SU-DHL-6 (cell line): ENCODE results near the gene GZMM.

Experiments
- H2AFZ ChIP-seq: fragments of 200-600 bp; sonication (generic); 2 replicates; pipeline ENCODE4 v1.6.1; 2014; ENCODE audit warnings: low read depth, mild to moderate bottlenecking, moderate library complexity, mixed read lengths, antibody characterized with exemption, low read length; ENCODE audit not compliant: severe bottlenecking
- H3F3A ChIP-seq: fragments of 200-600 bp; shearing (Covaris generic); 2 replicates; pipeline ENCODE4 v1.6.0; 2016; ENCODE audit warnings: antibody characterized with exemption, mild to moderate bottlenecking; ENCODE audit not compliant: insufficient read depth
- H3K27ac ChIP-seq: fragments of 200-600 bp; sonication (generic); 2 replicates; pipeline ENCODE4 v1.5.1; 2016; ENCODE audit warnings: low read depth, mild to moderate bottlenecking, low read length, moderate library complexity, mixed read lengths
- H3K27me3 ChIP-seq: fragments of 200-600 bp; sonication (generic), shearing (Covaris generic); 2 replicates; pipeline ENCODE4 v1.6.0; 2014; ENCODE audit warnings: mild to moderate bottlenecking, low read length
- H3K36me3 ChIP-seq: fragments of 200-600 bp; sonication (generic); 2 replicates; pipeline ENCODE4 v1.6.1; 2014; ENCODE audit warnings: mild to moderate bottlenecking, low read length, mixed read lengths
- H3K4me2 ChIP-seq: fragments of 300-600, 200-600 bp; shearing (Covaris generic), sonication (generic); 2 replicates; pipeline ENCODE4 v1.6.0; 2014; ENCODE audit warnings: low read length, low read depth, mild to moderate bottlenecking; ENCODE audit not compliant: poor library complexity, severe bottlenecking
- H3K4me3 ChIP-seq: fragments of 200-600 bp; sonication (generic); 2 replicates; pipeline ENCODE4 v1.5.1; 2014; ENCODE audit warnings: antibody characterized with exemption, low read length, mild to moderate bottlenecking, mixed read lengths; ENCODE audit not compliant: insufficient read depth, poor library complexity, severe bottlenecking
- H3K79me2 ChIP-seq: fragments of 200-600 bp; sonication (generic); 2 replicates; pipeline ENCODE4 v1.6.1; 2014; ENCODE audit warnings: mild to moderate bottlenecking, low read length, moderate library complexity; ENCODE audit not compliant: insufficient read depth
- H3K9ac ChIP-seq: fragments of 200-600 bp; sonication (generic); 2 replicates; pipeline ENCODE4 v1.7.0; 2014; ENCODE audit warnings: mild to moderate bottlenecking, low read length
- H3K9me2 ChIP-seq: fragments of 200-600 bp; sonication (generic); replicated peaks from 2 replicates; pipeline ENCODE4 v1.6.1; 2014; ENCODE audit warnings: low read length; ENCODE audit not compliant: insufficient read depth
- H3K9me3 ChIP-seq: fragments of 200-600 bp; sonication (generic); 2 replicates; pipeline ENCODE4 v1.6.1; 2014; ENCODE audit warnings: low read length, mixed read lengths; ENCODE audit not compliant: insufficient read depth
- H4K20me1 ChIP-seq: fragments of 200-600 bp; sonication (generic); 2 replicates; pipeline ENCODE4 v1.6.1; 2014; ENCODE audit warnings: low read depth, mild to moderate bottlenecking, antibody characterized with exemption, low read length, moderate library complexity, mixed read lengths
- EZH2phosphoT487 ChIP-seq: fragments of 200-600 bp; sonication (generic), shearing (Covaris generic); conservative IDR thresholded peaks from 2 replicates; pipeline ENCODE4 v1.6.1; 2018; ENCODE audit warnings: mild to moderate bottlenecking, antibody characterized with exemption, low read length, moderate library complexity, mixed read lengths
- TF ChIP-seq, protein P1 (sequence below): fragments of 200-600 bp; sonication (generic); IDR thresholded peaks from one replicate; pipeline ENCODE4 v1.5.1; 2017; ENCODE audit warnings: antibody characterized with exemption, mild to moderate bottlenecking, low read length, moderate library complexity; ENCODE audit not compliant: insufficient read depth, poor library complexity, severe bottlenecking

Gene GZMM

DNA sequence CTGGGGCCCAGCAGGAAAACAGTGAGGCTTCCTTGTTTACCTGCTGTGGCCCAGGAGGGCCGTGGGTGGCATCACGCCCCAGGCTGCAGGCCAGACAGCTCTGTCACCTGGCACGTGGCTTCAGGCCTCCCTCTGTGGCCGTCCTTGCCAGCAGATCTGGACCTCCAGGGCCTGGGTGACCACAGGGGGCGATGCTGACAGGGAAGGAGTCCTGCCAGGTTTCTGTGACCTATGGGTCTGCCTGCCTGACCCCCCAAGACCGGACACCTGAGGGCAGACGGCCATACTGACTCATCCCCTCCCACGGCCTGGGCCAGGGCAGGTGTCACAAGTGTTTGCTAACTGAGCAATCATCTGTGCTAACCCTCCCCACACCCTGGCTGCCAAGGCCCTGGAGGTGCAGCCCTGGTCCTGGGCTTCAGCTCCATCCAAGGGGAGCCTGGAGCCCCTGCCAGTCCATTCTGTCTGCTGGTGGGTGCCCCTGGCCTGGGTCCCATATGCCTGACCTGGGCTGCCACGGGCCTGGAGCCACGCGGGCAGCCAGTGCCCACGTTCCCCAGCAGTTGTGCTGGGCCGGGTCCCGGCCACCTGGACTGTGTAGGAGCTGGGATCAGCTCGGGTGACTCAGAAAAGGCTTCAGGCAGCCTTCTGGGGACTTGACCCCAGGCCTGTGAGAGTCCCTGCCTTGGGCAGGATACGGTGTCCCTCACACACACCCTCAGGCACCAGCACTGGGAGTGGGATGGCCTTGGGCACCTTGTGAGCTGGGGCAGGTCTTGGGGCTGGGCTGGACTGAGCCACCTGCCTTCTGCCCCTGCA is 8.6 kb upstream of the GZMM start:
- H3K4me2 ChIP-seq = no peak overlapping the region
- no peaks in the 10 kb centered on the region for H3F3A ChIP-seq
- H3K27ac ChIP-seq = no peak overlapping the region
- TF ChIP-seq, protein P1, sequence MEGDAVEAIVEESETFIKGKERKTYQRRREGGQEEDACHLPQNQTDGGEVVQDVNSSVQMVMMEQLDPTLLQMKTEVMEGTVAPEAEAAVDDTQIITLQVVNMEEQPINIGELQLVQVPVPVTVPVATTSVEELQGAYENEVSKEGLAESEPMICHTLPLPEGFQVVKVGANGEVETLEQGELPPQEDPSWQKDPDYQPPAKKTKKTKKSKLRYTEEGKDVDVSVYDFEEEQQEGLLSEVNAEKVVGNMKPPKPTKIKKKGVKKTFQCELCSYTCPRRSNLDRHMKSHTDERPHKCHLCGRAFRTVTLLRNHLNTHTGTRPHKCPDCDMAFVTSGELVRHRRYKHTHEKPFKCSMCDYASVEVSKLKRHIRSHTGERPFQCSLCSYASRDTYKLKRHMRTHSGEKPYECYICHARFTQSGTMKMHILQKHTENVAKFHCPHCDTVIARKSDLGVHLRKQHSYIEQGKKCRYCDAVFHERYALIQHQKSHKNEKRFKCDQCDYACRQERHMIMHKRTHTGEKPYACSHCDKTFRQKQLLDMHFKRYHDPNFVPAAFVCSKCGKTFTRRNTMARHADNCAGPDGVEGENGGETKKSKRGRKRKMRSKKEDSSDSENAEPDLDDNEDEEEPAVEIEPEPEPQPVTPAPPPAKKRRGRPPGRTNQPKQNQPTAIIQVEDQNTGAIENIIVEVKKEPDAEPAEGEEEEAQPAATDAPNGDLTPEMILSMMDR = no peak
- TF ChIP-seq EZH2phosphoT487 = no peak
- no peaks in the 10 kb centered on the region for H3K9me2 ChIP-seq
- H2AFZ ChIP-seq = no peak overlapping the region
- no peaks in the 10 kb centered on the region for H3K9me3 ChIP-seq
- H3K79me2 ChIP-seq = peaks cover 25% of the 10 kb centered on the region
- no peak overlapping the region for H3K4me3 ChIP-seq
- H3K27me3 ChIP-seq = no peaks in the 10 kb centered on the region
- H3K36me3 ChIP-seq = no peaks in the 10 kb centered on the region
- H3K9ac ChIP-seq = no peak overlapping the region
- H4K20me1 ChIP-seq = no peaks in the 10 kb centered on the region

DNA sequence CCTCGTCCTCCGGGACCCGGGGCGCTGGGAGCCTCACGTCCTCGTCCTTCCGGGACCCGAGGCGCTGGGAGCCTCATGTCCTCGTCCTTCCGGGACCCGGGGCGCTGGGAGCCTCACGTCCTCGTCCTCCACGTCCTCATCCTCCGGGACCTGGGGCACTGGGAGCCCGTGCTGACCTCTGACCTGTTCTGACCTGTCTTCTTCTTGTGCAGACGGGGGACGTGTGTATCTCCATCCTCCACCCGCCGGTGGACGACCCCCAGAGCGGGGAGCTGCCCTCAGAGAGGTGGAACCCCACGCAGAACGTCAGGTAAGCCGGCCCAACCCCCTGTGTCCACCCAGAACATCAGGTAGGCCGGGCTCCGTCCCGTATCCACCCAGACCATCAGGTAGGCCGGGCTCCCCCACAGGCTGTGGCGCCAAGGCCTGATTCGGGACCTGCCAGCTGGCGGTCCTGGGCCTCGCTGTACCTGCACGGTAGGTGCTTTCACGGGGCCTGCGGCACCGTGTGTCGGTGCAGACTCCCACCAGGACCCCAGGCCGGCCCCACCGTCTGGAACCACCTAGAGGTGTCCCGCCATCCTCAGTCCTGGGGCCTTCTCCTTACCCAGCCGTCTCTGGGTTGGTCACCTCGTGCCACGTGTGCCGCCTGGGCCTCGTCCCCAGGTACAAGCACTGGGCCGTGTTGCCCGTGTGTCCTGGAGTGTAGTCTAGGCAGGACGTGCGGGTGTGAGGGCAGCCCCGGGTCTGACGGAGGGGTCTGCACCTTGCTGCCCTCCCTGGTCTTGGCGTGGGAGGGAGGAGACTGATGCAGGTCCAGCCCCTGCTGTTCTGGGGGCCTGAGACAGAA is 7.6 kb upstream of the GZMM start:
- H3K79me2 ChIP-seq = peaks cover 25% of the 10 kb centered on the region
- H3K4me3 ChIP-seq = no peak overlapping the region
- H3F3A ChIP-seq = no peaks in the 10 kb centered on the region
- H3K27ac ChIP-seq = no peak overlapping the region
- H3K36me3 ChIP-seq = no peaks in the 10 kb centered on the region
- H2AFZ ChIP-seq = no peak overlapping the region
- H3K4me2 ChIP-seq = no peak overlapping the region
- H3K9me3 ChIP-seq = no peaks in the 10 kb centered on the region
- no peaks in the 10 kb centered on the region for H4K20me1 ChIP-seq
- TF ChIP-seq EZH2phosphoT487 = no peak
- TF ChIP-seq, protein P1 = no peak
- no peak overlapping the region for H3K9ac ChIP-seq
- no peaks in the 10 kb centered on the region for H3K9me2 ChIP-seq
- H3K27me3 ChIP-seq = no peaks in the 10 kb centered on the region

DNA sequence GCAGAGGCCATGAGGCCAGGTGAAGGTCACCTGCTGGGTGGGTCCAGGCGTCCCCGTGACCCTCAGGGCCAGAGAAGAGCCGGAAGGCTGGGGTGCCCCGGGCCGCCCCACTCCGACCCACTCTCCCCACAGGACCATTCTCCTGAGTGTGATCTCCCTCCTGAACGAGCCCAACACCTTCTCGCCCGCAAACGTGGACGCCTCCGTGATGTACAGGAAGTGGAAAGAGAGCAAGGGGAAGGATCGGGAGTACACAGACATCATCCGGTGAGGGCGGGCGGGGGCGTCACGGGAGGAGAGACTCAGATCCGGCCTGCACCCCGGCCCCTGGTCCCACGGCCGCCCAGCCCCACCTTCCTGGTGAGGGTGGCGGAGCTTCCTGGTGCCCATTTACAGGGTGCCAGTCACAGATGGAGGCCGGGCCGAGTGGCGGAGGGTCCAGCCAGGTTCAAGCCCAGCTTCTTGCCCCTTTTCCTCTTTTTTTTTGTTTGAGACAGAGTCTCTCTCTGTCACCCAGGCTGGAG is 6.9 kb upstream of the GZMM start:
- Histone ChIP-seq H3K4me2 (no peak overlapping the region), H4K20me1 (no peaks in the 10 kb centered on the region), H3K27ac (no peak overlapping the region), H3K9me3 (no peaks in the 10 kb centered on the region), H3F3A (no peaks in the 10 kb centered on the region), H3K4me3 (no peak overlapping the region), H3K79me2 (peaks cover 23% of the 10 kb centered on the region), H3K9me2 (no peaks in the 10 kb centered on the region), H2AFZ (no peak overlapping the region), H3K27me3 (no peaks in the 10 kb centered on the region), H3K9ac (no peak overlapping the region), H3K36me3 (no peaks in the 10 kb centered on the region)
- no peak for TF ChIP-seq EZH2phosphoT487
- TF ChIP-seq, protein P1 = no peak
